RWPE2 (cell line): ENCODE results near the gene ZNF26.

Source experiments
- ATAC-seq: fragments of 200-7000 bp; cut with Tn5 transposase; 3 replicates; pipeline ENCODE4 v1.9.1; 2021; ENCODE audit warnings: low read depth
- DNase-seq: peaks from one replicate; pipeline ENCODE4 v3.0.0-alpha.2; 2020; ENCODE audit warnings: low spot score
- H3K27ac ChIP-seq: fragments of 450-650 bp; 2 replicates; pipeline ENCODE4 v1.5.1; 2017; ENCODE audit warnings: mild to moderate bottlenecking; ENCODE audit not compliant: poor library complexity, severe bottlenecking
- H3K27me3 ChIP-seq: fragments of 250-450 bp; sonication (Bioruptor Pico); 2 replicates; pipeline ENCODE4 v1.5.1; 2021; ENCODE audit warnings: mild to moderate bottlenecking, moderate library complexity; ENCODE audit not compliant: insufficient read depth, poor library complexity, severe bottlenecking
- H3K36me3 ChIP-seq: fragments of 250-450 bp; sonication (Bioruptor Pico); 2 replicates; pipeline ENCODE4 v1.5.1; 2020; ENCODE audit warnings: low read depth, mild to moderate bottlenecking, moderate library complexity
- H3K4me1 ChIP-seq: fragments of 250-450 bp; sonication (Bioruptor Pico); 2 replicates; pipeline ENCODE4 v1.5.1; 2021; ENCODE audit warnings: mild to moderate bottlenecking, moderate library complexity; ENCODE audit not compliant: insufficient read depth, poor library complexity, severe bottlenecking
- H3K4me3 ChIP-seq: fragments of 250-450 bp; sonication (Bioruptor Pico); 2 replicates; pipeline ENCODE4 v1.5.1; 2021; ENCODE audit warnings: mild to moderate bottlenecking, moderate library complexity; ENCODE audit not compliant: severe bottlenecking
- H3K9me3 ChIP-seq: fragments of 250-450 bp; sonication (Bioruptor Pico); 2 replicates; pipeline ENCODE4 v1.5.1; 2021; ENCODE audit warnings: mild to moderate bottlenecking, moderate library complexity; ENCODE audit not compliant: severe bottlenecking
- CTCF ChIP-seq: fragments of 450-650 bp; IDR thresholded peaks from one replicate; pipeline ENCODE4 v1.5.1; 2017; ENCODE audit warnings: mild to moderate bottlenecking, moderate library complexity; ENCODE audit not compliant: poor library complexity, severe bottlenecking

The ZNF26 gene

GRCh38 chr12:132949936-132950837 is 36.0 kb upstream of the ZNF26 start:
- DNase-seq = no peak
- TF ChIP-seq CTCF = no peak
- Histone ChIP-seq H3K4me3 (no peak overlapping the region), H3K27me3 (no peaks in the 10 kb centered on the region), H3K36me3 (peaks cover 19% of the 10 kb centered on the region), H3K9me3 (peaks cover 19% of the 10 kb centered on the region), H3K27ac (no peak overlapping the region), H3K4me1 (peaks cover 6% of the 10 kb centered on the region)
- ATAC-seq = no peak

- TF ChIP-seq CTCF = no peak
- no peak for DNase-seq
- H3K27ac ChIP-seq = no peak overlapping the region
- no peak for ATAC-seq
- no peak overlapping the region for H3K4me3 ChIP-seq
- peaks cover 15% of the 10 kb centered on the region for H3K36me3 ChIP-seq
- no peaks in the 10 kb centered on the region for H3K27me3 ChIP-seq
- peaks cover 6% of the 10 kb centered on the region for H3K4me1 ChIP-seq
- H3K9me3 ChIP-seq = peaks cover 22% of the 10 kb centered on the region
These were observed 35.2 kb upstream of the ZNF26 start for GRCh38 chr12:132950844-132951535.

DNA sequence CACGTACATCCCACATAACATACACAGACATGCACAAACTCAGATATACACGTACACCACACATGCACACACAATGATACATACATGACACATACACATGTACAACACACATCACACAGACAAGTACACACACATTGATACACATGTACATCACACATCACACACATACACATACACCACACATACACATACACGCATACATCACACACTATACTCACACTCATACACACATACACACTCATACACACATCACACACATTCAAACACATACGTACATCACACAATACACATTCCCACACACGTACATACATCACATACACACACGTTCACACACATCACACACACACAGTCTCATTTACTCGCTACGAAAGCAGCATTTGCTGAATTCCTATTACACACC is 34.5 kb upstream of the ZNF26 start:
- DNase-seq = no peak
- TF ChIP-seq CTCF = no peak
- Histone ChIP-seq H3K27ac (no peak overlapping the region), H3K4me1 (peaks cover 6% of the 10 kb centered on the region), H3K4me3 (no peak overlapping the region), H3K36me3 (peaks cover 15% of the 10 kb centered on the region), H3K9me3 (peaks cover 22% of the 10 kb centered on the region), H3K27me3 (no peaks in the 10 kb centered on the region)
- no peak for ATAC-seq

DNA sequence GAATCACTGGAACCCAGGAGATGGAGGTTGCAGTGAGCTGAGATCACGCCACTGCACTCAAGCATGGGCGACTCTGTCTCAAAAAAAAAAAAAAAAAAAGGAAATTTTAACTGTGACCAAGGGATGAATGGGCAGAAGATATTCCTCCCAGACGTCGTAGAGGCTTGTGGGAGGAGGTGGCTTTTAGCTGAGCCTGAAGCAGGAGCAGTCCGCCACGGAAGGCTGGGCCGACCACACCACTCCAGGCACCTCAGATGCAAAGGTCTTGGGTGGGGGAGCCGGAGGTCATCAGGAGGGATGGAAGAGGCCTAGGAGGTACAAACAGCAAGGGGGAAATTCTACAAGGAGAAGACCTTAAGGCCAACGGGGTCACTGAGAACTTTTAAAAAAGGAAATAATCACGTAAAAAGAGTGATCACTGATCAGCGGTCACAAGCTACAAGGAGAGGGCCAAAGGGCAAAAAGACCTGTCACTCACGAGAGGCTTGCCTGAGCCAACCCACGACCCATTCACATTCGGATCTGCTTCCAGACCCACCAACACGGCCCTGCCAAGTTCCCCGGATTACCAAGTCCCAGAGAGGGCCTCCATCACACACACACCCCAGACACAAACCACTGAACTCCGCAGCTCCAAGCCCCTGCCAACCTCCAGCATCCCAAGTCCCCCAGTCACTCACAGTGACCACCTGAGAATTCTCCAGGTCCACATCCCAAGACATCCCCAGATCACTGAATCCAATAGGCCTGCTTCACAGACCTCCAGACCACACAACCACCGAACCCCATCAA is 33.6 kb upstream of the ZNF26 start:
- H3K36me3 ChIP-seq = peaks cover 6% of the 10 kb centered on the region
- no peak for ATAC-seq
- H3K9me3 ChIP-seq = peaks cover 22% of the 10 kb centered on the region

More for the DNA sequence above, 33.6 kb upstream of the ZNF26 start:
- Histone ChIP-seq H3K4me1 (peaks cover 6% of the 10 kb centered on the region), H3K27ac (no peak overlapping the region), H3K4me3 (no peak overlapping the region), H3K27me3 (no peaks in the 10 kb centered on the region)
- no peak for TF ChIP-seq CTCF
- no peak for DNase-seq
